ENCODE results near the gene KAZN.

Gene KAZN

DNA sequence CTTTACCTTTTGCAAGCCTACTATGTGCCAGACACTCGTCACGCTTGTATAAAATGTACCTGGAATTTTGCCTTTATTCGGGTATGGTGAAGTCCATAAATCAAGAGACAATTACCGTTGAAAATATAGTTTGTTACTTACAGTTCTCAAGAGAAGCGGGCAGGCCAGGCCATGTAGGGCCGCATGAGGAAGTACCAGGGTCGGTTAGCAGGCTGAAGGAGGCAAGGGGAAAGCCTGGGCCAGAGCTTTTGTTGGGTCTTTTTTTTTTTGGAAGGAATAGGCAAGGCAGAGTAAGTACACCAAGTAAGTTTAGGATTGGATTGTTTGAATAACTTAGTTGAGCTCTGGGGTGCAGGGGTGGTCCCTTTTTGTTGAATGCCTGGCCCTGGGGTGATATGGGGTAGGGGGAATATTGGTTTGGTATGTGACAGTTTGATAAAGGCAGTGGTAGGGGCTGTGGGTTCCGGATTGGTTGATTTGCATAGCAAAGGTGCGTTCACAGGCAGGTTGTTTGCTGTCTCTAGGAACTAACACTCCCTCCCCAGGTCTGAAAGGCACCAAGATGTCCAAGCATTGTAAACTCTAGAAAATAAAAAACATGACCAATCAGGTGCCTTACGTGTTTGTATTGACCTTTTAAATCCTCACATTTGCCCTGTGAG is 80.7 kb downstream of the KAZN start:
- no peak for DNase-seq

- DNase-seq, result no peak
Measured at GRCh38 chr1:14681182-14681581, 82.7 kb downstream of the KAZN start.

- DNase-seq, result no peak
Measured at GRCh38 chr1:14682941-14683621, 84.6 kb downstream of the KAZN start.

DNA sequence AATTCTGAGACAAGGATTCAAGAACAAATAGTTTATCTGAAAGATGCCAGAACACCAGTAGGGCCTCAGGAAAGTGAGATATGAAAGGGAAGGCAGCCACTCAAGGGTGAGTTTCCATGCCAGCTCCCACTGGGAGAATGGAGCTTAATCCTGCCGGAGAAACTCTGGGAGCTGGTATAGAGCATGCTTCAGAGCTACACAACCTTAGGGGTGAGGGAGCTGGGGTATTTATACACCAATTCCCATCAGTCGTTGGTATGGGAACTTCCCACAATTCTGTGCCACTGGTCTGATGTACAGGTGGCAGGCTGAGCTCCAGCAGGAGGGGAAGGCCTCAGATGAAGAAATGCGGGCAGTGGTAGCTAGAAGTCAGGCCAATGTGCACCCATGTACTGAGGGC is 86.6 kb downstream of the KAZN start:
- DNase-seq, result no peak

DNA sequence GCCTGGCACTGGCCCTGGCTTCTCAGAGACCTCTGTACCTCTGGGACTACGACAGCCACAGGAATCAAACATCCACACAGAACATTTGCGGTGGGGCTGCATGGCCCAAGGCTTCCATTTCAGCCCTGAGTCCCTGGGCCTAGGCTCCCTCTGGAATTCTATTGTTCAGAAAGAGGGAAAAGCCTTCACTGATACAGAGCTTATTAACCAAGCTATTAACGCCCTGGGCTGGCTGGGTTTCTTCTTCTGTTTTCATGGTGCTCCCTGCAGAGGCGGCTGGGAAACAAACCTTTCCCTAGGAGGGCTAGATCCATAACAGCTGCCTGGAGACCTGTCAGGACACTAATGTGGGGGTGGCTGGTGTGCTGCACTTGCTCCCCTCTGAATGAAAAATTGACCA is 88.2 kb downstream of the KAZN start:
- no peak for DNase-seq

DNA sequence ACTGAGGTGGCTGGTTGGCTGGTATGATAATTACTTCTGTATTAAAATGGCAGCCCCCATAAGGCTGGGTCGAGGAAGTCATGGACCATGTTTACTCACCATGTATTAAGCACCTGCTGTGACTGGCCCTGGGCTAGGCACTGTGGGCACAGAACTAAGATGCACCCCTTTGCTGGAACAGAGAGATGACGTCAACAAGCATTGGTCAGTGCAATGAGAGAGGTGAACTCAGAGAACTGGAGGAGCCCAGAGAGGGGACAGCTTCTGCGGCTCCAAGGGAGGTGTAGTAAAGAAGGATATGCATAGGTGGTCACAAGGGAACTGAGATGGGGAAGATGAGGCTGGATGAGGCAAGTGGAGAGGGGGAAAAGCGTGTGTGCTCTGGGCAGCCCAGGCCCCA is 88.7 kb downstream of the KAZN start:
- no peak for DNase-seq

DNA sequence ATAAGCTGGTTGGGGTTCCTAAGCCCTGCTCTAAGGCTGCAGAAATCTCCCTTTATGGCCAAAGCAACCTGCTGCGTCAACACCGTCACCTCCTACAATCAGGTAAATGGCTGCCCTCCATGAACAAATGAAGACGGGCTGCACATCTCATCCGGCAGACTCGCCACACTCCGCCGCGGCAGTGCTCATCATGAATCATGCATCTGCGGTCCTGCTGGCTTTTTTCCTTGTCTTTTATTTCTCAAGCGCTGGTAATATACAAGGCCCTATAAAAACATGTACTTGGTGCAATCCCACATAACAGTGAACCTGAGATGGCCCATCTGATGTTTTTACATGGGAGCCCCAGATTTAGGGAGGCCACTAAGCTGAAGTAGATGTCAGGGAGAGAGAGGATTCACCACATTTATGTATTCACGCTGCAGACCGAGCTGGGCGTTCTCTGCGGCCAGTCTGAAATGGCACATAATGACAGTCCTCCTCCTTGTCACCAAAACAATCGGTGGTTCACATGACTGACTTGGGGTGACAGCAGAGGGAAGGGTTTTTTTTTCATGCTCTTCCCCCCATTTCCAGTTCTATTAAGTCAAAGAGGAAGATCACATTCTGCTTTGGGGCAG is 91.6 kb downstream of the KAZN start:
- no peak for DNase-seq

DNA sequence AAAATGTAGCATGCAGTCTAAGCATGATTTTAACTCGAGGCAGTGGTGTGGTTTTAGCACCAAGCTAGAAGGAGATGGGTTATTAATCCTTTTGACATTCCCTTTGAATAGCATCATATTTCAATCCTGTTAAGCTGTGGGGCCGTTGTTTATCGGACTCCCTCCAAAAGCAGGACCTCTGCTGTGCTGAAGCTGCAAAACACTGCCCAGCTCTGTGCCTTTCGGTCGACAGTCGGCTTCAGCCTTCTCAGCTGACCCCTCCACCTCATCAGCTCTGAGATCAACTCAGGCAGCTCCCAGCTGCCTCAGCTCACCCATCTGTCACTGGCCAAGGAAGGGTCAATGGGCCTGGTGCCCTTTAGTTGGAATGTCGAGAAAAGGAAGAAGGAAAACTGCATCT is 95.5 kb downstream of the KAZN start:
- DNase-seq, result no peak

DNA sequence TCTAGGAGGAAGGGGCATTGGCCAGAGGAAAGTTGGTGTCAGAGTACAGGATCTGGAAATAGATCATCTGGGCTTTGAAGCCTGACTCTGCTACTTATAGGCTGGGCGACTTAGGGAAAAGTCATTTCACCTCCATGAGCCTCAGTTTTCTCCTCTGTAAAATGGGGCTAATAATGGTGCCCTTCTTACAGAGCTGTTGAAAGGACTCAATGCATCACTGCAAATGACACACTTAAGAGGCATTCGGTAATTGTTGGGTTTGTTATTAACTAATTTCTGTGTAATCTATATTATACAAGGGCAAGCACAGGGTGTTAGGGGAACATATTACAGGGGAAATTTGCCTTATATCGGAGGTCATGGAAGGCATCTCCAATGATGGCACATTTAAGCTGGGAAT is 96.1 kb downstream of the KAZN start:
- DNase-seq, result no peak

DNA sequence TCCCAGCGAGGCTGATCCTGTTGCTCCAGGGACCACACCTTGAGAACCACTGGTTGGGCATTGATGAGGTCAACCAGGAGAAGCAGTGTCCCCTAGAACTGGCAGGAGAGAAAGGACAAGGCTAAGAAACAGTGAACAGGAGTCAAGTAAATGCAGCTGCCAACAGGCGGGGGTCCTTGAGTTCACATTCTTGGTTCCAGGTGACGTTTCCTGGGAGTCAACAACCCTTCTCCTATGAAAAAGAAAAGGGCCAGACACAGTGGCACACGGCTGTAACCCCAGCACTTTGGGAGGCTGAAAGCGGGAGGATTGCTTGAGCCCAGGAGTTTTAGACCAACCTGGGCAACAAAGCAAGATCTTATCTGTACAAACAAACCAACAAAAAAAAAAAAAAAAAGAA is 98.3 kb downstream of the KAZN start:
- DNase-seq, result no peak

DNA sequence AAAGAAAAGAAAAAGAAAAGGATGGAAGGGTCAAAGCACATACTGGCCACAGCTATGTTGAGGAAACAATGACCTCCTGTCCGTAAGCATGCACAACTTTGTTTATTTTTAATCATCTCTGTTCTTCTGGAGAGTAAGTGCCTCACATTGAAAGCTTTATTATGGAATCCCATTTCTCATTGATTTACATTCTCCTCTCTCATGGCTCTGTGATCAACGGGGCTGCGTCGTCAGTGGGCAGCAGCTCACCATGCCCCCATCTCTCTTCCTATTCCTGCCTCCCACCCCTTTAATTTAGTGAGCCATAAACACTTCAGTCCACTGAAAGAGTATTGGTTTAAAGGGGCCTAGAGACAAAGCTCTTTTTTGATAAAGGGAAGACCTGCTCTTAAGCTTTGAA is 98.9 kb downstream of the KAZN start:
- DNase-seq, result no peak

GRCh38 chr1:14698314-14698713 is 99.8 kb downstream of the KAZN start:
- no peak for DNase-seq

DNA sequence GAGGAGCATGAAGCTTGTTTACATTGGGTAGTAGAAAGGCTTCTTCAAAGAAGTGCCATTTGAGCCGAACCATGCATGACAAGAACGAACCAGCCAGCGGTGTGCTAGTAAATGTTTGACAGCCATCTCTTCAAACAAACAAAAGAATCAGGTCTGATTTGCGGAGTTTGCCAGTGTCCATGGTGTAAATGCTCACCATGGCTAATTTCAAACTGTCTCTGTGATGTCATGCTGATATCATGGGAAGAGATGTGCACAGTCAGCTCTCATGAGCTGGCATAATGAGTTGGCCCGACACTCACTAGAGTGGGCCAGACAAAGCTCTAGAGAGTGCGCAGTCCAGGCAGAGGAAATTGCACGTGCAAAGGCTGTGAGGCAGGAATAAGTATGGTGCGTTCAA is 101.1 kb downstream of the KAZN start:
- DNase-seq, result peak; percentile 38

DNA sequence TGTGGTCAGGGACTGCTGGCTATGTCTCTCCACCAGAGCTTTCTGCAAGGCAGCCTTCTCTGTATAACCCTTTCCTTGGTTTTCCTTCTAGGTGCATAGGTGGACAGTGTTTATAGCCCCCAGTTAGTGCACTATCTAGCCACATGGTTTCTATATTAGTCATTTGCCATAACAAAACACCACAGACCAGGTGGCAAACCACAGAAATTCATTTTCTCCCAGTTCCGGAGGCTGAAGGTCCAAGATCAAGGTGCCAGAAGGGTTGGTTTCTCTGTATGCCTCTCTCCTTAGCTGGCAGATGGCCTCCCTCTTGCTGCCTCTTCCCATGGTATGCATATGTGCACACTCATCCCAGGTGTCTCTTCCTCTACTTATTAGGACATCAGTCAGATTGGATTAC is 106.4 kb downstream of the KAZN start:
- no peak for DNase-seq

GRCh38 chr1:14705824-14706223 is 107.3 kb downstream of the KAZN start:
- no peak for DNase-seq

- no peak for DNase-seq
Measured at GRCh38 chr1:14706631-14707030, 108.1 kb downstream of the KAZN start.

DNA sequence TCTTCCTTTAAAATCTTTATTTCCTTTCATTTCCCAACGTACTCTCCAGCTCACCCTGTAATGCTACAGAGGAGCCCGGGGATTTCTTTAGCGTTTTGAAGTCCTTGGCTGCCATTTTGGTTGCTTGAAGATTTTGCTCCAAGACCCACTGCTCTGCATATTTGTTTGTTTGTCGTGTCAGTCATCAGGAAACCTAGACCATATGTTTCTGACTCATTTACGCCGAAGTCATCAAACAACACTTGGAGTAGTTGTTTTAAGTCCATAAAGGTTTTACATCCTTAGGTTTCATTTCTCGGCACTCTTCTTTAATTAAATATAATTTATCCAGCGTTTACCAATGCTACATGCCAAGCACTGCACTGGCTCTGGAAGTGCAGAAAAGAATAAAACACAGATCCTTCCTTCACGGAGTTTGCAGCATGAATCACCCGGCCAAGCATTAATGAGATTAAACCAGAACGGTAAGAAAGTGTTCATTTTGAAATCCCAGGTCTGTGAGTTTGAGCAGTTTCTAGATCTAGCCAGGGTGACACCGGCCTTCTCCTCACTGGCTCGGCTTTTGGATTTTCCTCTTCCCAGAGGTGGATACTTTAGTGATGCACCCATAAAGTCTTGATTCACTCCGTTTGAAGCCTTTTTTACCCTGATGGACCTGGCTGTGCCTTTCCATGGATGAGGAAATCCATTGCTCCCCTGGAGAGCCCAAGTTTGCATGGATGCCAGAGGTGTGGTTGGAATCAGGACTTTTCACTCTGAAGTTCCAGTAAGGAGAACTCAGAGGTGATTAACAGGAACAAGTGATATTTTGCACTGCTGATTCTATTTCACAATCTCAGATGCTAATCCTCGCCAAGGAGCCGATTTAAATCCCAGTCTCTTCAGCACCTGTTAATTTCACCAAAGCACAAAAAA is 109.3 kb downstream of the KAZN start:
- no peak for DNase-seq

- no peak for DNase-seq
Measured at GRCh38 chr1:14710331-14710730, 111.8 kb downstream of the KAZN start.

DNA sequence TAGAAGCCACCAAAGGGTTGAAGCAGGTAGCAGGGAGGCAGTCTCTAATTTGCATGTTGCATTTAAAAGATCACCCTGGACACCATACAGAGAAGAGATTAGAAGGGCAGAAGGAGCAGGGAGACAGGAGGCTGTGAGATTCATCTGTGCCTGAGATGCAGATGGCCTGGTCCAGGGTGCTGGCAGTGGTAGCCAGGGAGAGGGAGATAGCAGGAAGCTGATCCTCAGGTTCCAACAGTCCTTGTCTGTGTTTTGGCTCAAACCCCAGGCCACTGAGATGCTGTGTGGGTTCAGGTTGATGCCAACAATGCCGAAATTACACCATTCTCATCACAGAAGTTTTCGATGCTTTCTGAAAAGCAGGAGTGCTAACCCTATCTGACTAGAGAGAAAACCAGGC is 113.7 kb downstream of the KAZN start:
- DNase-seq, result no peak

GRCh38 chr1:14713077-14713476 is 114.6 kb downstream of the KAZN start:
- no peak for DNase-seq

DNA sequence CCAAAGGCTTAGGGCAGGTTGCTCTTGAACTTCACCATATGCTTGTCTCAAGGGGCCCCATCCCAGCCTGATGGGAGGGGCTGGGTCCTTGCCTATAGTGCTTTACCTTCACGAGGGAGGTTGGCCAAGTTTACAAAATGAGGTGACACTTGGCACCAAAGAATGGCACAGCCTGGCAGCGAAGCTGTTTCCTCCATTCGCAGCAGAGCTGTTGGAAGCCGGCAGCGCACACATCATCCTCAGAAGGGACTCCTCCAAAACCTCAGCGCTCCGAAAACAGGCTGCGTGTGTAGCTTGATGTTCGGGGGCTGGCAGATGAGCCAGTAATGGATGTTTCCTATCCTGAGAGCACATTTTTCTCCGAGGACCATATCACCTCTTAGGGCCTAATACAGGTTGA is 116.8 kb downstream of the KAZN start:
- DNase-seq, result no peak

GRCh38 chr1:14715802-14716201 is 117.3 kb downstream of the KAZN start:
- no peak for DNase-seq

DNA sequence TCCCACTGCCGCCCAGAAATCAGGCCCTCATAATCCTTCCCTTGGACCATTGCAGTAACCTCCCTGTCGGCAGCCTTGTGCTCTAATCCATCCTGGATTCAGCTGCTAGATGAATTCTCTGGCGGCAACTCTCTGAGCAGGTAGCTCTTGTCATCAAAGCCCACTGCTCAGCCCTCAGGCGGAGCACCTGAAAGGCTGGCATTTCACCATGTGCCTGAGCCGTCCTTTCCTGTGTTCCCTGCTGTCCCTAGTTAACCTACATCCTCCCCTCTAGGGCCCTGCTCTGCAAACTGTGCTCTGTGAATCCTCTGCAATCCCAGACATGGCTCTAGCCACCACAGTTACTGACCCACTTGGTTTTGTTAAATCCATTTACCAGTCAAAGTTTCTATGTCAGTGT is 118.0 kb downstream of the KAZN start:
- DNase-seq, result no peak

GRCh38 chr1:14718476-14718875 is 120.0 kb downstream of the KAZN start:
- DNase-seq, result no peak
